M059J (cell line): Measurements from ENCODE around the gene KATNAL1. TPM values are rescaled to one million over a fixed set of nuclear protein-coding genes. Genes with fewer than 3 reads are reported as not detected.

Experiments
- DNase-seq: peaks from one replicate; pipeline ENCODE4 v3.0.0-alpha.2; 2012; ENCODE audit warnings: low read depth
- total RNA-seq: library from RNA; depleted of rRNA; stranded (reverse); fragments of >200 nt; shearing (Covaris generic); gene quantifications from 2 replicates; pipeline ENCODE4 v1.2.3, GENCODE V29; 2014; rRNA removed

Gene KATNAL1
- total RNA-seq, result 20.7 and 28.2 TPM in 2 replicates

DNA sequence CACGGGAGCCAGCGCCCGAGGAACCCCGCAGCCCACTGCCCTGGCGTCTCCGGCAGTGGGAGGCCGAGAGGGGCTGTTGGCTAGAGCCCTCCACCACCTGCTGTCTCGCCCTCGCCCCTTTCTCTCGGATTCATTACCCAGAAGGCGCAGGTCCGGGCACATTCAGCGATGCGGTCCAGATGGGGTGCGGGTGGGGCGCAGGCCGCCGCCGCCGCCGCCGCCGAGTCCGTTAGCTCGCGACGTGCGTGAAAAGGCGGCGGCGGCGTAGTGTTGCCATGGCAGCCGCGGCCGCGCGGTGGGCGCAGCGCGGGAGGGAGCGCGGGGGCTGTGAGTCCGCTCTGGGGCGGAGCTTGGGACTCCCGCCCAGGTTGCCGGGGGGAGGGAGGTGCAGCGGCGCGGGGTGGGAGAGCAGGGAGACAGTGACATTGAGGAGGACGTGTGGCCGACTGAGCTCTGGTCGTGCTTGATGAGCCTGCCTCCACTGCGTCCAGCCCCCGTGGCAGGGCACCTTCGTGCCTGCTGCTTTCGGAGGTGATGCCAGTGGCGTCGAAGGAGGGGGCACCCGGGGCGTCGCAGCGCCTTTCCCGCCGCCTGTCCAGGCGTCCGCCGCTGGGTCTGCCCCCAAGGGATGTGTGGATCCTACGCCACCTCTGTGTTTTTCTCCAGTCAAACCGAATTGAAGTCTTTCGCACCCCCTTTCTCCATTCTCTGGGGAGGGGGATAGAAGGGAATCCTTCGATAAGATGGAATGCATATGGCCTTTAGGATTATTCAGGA lies at the start of gene KATNAL1:
Gene KATNAL1 (minus strand): TSS at position 358 of the 777 bp plus-strand sequence. CDS start 23,774 bp downstream, outside the sequence.
- DNase-seq, result peak; percentile 76

DNA sequence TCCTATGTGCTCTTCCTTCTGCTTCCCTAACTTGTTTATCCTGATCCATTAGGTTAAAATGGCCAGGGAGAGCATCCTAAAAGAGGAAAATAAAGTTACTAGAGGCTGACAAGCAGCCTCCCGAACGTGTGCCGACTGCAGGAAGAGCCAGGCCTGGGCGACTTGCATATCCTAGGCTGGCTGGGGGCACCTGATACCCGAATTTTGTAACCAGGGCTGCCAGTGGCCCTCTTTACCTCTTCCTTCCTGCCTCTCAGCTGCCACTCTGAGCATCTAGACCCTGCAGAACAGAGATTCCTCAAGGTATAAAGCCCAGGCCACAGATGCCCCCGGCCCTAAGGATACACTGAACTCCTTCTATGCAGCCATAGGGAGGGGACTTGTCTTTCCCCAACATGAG lies 48.5 kb upstream of the KATNAL1 start:
- DNase-seq, result no peak

DNA sequence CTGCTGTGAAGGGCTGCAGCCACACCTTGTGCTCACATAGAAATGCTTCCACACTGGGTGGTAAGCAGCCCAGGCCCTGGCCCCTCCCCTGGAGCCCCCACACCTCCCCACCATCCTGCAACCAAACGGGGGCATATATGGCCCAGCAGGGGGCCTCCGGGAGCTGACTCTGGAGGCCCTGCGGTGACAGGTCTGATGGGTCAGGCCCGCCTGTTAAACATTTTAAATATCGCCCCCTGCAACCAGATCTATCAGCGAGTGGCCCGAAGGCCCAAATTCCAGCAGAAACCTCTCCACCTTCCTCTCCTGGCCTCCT lies 48.0 kb upstream of the KATNAL1 start:
- DNase-seq, result no peak

DNA sequence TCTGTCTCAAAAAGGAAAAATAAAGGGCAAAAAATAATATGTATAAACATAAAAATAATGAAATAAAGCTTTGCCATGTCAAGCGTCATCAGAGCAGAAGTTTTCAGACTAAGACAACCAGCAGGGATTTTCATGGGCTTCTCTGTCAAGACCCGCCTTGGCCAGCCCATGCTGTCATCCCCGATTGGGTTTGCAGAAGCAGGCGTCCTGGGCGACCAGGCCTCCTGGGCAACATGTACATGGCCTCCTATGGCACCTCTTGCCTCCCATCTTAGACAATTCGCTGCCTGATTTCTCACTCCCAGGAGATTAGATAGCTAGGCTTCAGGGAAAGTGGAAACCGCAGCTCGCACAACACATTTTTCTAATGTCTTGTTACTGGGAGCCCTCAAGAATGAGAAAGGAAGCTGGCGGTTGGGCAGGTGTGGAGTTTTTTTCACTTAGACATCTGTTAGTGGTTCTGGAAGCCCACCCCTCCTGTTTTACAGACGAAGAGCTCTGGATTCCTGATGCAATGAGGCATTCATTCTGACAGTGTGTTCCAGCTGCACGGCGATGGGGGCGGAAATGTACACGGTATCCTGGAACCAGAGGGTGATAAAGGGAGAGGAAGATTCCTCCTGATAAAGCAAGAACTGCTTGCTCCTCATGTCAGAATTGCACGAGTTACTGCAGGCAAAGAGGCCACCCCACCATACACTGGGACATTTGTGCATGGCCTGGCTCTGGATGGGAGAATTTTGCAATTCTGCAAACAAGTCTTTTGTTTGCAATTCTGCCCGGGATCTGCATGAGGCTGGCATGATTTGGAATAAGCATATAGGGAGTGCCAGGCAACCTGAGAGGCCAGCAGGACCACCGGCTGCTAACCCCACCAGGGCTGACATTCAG lies 47.4 kb upstream of the KATNAL1 start:
- no peak for DNase-seq

DNA sequence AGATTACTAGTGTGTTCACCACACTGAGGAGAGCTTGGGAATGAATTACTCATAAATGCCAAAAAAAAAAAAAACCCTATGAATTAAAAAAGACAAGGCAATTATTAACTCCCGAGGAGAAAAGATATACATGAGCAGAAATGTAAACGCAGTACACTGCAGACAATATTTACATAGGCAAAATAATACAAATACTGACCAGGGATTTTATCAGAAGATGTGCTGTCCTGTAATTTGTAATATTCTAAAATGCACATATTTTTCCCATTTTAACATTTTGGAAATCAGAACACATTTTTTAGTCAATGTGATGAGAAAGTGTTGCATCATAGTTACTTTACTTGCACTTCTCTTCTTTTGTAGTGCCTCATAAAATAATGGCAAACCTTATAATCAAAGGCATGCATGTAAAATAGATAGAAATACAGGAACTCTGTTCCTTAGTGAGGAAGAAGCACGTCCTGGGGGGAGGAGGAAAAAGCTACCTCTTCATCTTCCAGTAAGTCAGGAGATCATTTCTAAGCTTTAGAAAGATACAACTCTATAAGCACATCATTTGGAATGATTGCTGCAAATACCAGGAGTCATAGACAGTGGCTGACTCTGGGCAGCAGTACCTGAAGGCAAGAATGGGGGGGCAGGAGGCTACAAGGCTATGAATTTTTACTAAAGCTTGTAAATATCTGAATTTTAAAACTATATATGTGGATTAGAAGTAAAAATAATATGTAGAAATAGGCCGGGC lies 46.3 kb upstream of the KATNAL1 start:
- DNase-seq, result no peak

DNA sequence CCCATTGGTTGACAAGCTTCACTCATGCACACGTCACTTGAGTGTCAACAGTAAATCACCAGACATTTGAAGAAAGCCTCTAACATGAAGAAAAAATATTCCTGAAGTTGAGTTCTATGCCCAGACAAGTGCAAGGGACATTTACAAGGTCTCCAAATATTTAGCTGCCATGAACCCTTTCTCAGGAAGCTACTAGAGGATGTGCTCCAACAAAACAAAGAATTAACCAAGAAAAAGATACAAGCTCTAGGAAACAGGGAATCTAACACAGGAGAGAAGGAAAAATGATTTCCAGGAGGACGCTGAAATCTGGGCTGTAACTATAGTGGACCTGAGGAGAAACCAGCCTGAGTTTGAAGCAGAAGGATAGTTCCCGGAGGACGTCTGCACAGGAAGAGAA lies 45.7 kb upstream of the KATNAL1 start:
- DNase-seq, result no peak

DNA sequence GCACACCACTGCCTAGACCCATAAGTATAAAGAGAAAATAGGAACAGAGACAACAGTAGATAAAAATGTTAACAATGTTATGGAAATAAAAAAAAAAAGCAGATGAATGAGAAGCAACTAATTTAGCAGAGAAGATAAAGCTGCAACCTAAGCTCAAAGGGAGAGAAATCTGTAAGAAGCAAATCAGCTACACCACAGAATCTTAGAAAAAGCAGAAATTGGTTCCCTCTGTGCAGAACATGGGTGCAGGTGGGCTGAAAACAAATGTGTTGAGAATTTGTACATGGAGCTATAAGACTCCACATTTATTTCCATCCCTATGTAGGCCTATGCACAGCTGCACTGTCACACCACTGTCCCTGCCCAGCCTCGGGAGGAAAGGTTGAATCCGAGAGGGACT lies 44.8 kb upstream of the KATNAL1 start:
- DNase-seq, result no peak

DNA sequence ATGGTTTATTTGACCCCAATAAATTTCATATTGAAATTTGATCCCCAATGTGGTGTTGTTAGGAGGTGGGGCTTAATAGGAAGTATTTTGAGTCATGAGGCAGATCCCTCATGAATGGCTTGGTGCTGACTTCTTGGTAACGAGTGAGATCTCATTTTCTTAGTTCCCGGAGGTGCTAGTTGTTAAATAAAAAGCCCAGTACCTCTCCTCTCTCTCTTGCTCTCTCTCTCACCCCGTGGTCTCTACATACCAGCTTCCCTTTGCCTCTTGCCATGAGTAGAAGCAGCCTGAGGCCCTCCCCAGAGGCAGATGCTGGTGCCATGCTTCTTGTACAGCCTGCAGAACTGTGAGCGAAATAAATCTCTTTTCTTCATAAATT lies 39.4 kb upstream of the KATNAL1 start:
- no peak for DNase-seq

DNA sequence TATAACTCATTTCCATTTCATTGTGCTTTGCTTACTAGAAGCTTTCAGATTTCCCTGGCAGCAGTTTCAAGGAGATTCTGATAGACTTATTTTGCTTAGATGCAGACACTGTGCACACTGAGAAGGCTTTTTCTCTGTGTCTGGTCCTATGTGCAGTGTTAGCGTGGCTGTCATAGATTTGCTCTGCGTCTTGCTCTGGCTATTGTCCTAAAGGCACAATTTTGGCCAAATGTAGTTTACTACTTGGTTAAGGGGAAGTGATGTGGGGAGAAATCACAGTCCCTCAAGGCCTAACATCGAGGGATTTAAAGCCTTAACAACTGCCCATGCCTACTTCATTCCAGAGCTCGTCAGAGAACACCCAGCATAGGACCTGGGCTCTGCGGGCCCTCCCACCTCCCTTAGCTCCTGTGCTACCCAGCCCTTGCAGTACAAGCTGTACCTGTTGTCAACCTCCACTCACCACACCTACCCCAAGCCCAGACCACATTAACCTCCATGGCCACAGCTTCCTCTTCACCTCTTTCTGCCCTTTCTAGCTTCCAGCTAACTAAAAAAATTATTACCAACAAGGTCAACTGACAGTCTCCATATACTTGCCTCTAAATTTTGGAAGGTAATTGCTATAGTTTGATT lies 38.9 kb upstream of the KATNAL1 start:
- no peak for DNase-seq

DNA sequence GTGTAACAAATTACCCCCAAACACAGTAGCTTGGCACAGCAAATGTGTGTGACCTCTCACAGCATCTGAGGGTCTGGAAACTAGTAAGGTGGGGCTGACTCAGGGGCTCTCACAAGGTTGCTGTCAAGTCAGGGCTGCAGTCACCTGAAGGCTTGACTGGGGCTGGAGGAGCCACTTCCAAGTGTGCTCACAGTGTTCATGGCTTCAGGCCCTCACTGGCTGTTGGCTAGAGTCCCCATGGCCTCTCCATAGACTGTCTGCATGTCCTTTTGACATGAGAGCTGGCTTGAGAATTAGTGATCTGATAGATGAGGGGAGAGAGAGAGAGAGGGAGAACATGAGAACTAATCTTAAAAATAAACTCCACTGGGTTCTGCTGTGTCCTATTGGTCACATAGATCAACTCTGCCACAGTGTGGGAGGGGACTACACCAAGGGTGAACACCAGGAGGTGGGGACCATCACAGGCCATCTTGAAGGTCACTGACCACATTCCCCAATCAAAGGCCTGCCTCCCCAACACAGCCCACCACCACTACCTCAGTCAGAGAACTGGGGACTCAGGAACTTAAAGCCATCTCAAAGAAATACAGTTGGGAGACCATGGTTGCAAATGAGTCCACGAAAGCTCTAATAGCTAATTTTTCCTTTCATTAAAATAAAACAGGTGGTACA lies 38.2 kb upstream of the KATNAL1 start:
- no peak for DNase-seq

DNA sequence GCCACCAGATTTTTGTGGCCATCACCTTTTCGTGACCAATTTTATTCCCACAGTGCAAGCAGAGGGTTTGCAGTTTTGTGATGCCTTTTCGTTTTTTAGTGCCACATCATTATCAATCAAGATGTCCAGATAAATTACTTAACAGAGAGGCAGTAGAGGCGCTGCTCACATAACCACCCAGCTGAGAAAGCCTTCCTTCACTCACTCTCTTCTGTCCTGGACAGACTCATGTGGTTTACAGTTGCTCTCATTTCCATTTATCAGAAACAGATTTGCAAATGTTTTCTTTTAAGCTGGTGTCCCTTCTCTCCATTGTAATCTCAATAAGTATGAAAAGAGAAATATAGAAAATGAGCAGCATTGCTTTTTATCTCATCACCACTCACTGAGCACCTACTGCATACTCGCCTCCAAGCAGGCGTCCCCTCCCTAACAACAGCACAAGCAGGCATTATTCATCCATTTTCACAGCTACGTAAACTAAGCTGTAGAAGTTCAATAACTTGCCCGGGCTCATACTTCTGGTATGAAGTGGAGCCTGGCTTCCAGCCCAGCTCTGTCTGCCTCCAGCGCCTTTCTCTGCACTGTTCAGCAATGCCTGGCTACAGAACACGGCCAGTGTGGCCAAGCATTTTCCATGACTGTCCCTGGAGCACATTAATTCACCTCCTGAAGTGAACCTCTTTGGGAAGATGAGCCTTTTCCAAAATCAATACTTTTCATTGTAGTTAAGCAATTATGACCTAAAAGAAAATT lies 34.6 kb upstream of the KATNAL1 start:
- DNase-seq, result peak; percentile 85

DNA sequence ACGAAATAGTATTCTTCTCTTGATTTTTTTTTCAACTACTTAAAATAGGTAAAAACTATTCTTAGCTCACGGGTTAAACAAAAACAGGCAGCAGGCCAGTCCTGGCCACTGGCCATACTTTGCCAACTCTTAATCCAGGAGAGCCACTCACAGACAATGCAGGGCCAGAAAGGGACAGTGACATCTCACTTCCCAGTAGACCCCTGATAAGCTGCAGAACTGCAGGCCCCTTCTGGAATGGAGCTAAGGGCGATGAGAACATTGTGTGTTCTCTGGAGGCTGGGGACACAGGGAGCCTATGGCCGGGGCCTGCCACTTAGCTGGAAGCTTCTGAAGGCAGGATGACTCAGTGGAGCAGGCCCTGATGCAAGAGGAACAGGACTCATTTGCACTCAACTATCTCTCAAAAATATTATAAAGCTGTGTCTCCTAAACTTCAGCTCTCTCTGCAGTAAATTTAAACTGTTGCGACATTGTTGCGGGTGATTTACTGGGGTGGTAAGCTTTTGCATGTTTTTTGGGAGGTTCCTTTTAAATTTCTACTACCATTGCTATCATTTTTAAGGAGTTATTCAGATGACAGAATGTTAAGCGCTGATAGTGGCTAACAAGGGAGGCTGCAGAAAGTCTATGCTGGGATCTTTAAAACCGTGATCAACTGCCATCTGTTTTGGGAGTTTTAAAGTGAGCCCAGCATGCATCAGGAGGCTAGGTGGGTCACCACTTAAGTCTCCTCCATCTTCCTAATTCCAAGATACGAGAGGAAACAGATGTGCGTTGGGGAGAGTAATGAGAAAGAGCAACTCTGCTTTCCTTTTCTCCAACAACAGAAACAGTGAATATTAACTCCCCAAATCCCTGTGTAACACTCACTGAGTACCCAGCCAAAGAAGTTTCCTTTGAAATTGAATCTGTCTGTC lies 33.2 kb upstream of the KATNAL1 start:
- DNase-seq, result peak; percentile 80

DNA sequence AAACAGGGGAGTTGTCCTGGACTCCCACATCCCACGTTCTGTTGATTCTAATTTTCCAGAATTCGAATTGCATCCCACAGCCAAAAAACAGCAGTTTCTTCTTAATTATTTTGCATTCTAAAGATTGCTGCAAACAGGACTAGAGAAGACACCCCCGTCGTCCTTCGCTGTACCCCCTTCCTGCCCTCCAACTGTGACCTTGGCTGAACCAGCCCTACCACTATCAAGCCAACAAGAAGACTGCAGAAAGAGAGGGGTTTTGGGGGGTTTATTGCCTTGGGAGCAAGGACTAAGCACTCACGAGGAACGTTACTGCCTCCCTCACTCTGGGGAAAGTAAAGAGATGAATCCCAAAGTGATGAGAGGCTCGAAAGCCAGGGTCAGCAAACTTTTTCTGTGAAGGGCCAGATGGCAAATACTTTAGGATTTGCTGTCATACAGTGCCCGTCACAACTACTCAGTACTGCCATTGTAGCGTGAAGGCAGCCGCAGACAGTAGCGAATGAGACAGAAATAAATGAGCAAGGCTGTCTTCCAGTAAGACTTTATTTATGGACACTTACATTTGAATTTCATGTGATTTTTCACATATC lies 32.5 kb upstream of the KATNAL1 start:
- DNase-seq, result no peak

DNA sequence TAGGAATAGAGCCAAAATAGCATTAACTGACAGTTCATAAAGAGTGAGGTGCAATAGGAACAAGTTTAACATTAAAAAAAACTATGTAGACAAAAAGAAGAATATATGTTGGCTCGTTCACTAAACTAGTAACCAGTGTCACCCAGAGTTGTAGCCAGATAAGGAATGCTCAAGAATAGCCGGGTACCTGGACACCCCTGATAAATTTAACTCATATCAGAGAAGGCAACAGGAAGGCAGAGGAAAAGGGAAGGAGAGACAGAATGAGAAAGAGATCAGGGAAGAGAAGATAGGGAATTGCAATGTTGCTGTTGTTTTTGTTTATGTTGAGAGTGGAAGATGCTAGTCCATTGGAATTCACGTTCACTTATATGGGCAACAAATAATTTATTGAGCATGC lies 31.6 kb upstream of the KATNAL1 start:
- DNase-seq, result no peak

DNA sequence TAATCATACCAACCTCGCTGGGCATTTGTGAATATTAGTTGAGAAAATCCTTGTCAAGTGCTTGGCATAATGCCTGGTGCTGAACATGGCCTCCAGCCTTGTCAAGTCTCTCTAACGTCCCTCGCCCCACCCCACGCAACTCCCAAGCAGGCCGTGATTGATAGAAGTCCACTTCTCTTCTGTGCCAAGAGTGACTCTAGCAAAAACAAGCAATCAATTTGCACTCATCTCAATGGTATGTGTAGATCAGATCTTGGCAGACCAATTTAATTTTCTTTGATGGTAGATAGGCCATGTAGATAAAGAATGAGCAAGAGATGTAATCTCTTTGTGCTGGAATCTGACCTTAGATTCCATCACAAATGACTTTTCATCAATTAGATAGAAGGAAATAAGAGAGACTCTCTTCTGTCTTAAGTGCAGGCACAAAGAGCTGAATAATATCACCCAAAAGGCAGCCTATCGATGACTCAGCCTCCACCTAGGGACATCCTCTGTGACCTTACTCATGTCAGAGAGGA lies 31.0 kb upstream of the KATNAL1 start:
- peak; percentile 84 for DNase-seq

DNA sequence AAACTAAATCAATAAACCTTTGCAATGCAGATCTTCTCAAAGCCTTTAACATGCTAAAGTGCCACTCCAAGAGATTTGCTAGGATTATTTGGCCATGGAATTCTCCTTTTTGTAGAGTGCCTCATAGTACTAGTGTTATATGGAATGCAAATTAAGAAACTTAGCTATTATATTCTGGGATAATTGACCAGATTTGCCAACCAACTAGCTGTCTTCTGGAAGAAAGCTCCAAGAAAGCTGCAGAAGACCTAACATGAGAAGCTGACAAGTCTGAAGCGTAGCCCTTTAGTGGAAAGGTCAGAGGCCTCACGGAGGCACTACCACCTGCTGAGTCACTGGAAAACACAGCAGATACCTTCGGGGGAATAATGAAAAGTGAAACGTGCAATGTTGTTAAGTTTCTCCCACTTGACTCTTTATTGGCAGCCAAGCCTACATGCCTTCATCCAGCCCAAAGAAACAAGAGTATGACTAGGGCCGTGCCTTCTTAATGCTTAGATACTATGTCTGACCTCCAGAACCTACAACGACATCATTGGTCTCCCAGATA lies 29.8 kb upstream of the KATNAL1 start:
- DNase-seq, result no peak

DNA sequence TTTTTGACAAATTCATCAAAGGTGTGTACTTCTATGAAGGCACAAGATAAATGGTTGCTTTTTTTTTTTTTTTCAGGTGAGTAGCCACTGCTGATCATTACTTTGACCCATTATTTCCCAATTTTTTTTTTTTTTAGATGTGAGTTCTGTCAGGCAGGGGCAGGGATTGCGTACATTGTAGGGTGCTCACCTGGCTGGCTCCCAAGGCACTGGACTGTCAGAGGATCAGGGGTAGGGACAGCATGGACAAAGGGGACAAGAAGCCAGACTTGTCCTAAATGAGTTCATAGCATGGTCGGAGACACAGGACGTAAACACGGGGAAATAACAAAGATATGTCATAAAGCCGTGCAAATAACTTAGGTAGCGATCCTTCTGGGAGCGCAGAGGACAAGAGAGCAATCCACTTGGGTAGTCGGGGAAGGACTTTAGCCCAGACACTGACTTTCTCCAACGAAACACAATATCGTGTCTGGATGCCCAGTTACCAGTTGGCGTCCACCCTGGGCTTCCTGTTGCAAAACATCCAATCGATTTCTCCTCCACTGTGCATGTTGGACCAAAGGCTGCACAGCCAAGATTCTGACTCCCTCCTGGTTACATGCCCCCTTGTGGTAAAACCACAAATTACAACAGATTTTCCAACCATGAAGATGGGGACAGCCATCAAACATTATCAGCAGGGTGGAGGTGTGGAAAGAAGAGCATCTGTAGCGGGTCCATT lies 27.5 kb upstream of the KATNAL1 start:
- no peak for DNase-seq

DNA sequence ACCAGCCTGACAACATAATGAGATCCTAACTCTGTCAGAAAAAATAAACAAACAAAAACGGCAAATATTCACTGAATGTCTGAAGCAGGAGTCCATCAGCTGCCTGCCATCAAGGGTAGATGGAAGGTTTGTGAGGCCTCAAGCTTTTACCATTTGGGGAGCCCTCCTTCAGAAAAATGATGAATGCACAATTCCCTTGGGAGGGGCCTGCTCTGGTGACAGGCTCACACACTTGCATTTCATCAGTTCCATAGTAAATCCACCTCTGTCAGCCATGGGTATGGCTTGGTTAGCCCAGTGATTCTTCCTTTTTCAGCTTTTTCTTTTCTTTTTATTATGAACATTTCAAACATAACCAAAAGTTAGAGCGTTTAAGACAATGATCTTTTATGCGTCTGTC lies 26.3 kb upstream of the KATNAL1 start:
- DNase-seq, result no peak
